ENCODE data around the gene CHMP6.
A peak's percentile ranks its signal among the peaks of the same experiment; 100 is the strongest.

The CHMP6 gene

GRCh38 chr17:80970762-80971703 is 20.6 kb upstream of the CHMP6 start:
- no peak for DNase-seq (ENCODE audit: low spot score)

GRCh38 chr17:80971704-80972304 is 19.8 kb upstream of the CHMP6 start:
- no peak for DNase-seq (ENCODE audit: low spot score)

DNA sequence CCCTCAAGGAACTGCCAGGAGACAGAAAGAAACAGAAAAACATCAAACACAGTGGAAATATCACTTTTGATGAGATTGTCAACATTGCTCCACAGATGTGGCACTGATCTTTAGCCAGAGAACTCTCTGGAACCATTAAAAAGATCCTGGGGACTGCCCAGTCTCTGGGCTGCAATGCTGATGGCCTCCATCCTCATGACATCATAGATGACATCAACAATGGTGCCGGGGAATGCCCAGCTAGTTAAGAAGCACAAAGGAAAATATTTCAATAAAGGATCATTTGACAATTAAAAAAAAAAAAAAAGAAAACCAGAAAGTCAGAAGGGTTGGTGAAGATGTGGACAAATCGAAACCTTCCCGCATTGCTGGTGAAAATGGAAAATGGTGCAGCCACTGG is 14.9 kb upstream of the CHMP6 start:
- no peak for DNase-seq (ENCODE audit: low spot score)

GRCh38 chr17:80977172-80977571 is 14.5 kb upstream of the CHMP6 start:
- no peak for DNase-seq (ENCODE audit: low spot score)

GRCh38 chr17:80978499-80979497 is 12.8 kb upstream of the CHMP6 start:
- DNase-seq (ENCODE audit: low spot score) = no peak

GRCh38 chr17:80979547-80980378 is 11.9 kb upstream of the CHMP6 start:
- DNase-seq (ENCODE audit: low spot score) = no peak

GRCh38 chr17:80980397-80981061 is 11.1 kb upstream of the CHMP6 start:
- DNase-seq (ENCODE audit: low spot score) = no peak

GRCh38 chr17:80981062-80981902 is 10.4 kb upstream of the CHMP6 start:
- no peak for DNase-seq (ENCODE audit: low spot score)

GRCh38 chr17:80981929-80982425 is 9.7 kb upstream of the CHMP6 start:
- DNase-seq (ENCODE audit: low spot score) = no peak

DNA sequence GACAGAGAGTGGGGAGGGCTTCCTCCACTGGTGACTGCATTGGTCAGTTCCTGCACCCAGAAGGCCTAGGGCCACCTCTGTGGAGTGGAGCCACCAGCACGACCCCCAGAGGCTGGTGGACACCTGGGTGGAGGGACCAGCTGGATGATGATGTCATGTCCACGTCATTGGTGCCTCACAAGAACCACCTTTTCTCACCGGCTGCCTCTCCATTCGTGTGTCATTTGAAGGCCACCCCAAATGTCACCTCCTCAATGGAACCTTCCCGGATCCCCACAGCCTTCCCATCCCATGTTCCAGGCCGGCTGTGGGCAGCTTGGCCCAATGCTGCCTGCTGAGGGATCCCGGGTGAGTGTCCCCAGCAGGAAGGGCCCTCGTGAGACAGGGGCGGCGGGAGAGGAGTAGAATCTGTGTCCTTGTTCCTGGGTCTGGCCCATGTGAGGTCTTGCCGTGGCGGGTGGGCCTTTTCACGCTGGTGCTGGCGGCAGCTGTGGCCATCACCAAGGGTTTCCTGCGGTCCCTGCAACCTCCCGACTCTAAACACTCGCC is 9.1 kb upstream of the CHMP6 start:
- DNase-seq (ENCODE audit: low spot score) = no peak

DNA sequence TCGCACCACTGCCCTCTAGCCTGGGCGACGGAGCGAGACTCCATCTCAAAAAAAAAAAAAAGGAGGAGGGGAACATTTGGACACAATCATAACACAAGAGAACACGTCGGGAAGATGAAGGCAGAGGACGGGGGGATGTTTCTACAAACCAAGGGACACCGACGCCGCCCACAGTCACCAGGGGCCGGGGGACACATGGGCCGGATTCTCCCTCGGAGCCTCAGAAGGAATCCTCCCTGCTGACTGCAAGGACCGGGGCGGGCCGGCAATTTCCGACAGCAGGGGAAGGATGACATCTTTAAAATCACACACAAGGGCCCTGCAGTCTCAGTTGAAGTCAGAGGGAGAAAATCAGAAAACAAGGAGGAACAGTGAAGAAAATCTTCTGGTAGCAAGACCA is 8.1 kb upstream of the CHMP6 start:
- no peak for DNase-seq (ENCODE audit: low spot score)

DNA sequence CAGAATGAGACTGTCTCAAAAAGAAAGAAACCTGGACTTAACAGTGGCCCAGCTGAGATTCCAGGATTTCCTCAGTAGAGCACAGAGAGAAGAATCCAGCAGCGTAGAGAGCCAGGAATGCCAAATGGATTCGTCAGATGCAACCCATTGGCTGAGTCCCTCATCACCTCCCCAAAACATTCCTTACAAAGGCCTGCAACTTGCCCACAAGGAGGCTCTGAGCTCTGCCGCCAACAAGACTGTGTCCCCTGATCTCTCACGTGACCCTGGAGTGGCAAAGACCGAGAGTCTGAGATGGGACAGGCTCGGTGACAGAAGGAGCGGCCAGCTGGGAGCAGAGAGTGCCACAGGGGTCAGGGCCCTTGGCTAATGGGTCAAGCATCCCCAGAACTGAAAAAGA is 6.9 kb upstream of the CHMP6 start:
- DNase-seq (ENCODE audit: low spot score) = peak; percentile 55

GRCh38 chr17:80986046-80986445 is 5.6 kb upstream of the CHMP6 start:
- no peak for DNase-seq (ENCODE audit: low spot score)

DNA sequence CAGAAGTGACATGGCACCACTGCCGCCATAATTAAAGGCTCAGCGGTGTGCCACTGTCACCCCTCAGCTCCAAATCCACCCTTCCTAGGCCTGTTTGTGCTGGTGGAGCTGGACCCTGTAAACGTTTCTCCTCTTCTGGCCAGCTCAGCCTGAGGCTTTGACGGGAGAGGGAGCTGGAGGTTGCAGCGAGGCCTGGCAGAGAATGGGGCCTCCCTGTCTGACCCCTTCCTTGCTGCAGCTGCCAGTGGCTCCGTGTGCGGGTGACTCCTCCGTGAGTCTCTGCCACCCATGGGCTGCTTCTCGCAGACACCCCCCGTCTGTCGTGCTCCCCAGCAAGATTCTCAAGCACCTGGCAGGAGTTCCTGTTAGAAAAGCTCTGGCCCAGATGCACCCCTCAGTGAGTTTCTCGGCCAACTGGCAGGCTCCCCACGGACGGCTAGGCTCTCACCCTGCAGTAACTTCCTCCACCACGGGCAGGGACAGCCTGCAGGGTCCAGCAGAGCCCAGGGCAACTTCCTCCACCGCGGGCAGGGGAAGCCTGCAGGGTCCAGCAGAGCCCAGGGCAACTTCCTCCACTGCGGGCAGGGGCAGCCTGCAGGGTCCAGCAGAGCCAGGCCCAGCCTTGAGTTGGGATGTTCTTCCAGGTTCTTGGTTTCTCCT is 4.7 kb upstream of the CHMP6 start:
- peak; percentile 69 for DNase-seq (ENCODE audit: low spot score)

DNA sequence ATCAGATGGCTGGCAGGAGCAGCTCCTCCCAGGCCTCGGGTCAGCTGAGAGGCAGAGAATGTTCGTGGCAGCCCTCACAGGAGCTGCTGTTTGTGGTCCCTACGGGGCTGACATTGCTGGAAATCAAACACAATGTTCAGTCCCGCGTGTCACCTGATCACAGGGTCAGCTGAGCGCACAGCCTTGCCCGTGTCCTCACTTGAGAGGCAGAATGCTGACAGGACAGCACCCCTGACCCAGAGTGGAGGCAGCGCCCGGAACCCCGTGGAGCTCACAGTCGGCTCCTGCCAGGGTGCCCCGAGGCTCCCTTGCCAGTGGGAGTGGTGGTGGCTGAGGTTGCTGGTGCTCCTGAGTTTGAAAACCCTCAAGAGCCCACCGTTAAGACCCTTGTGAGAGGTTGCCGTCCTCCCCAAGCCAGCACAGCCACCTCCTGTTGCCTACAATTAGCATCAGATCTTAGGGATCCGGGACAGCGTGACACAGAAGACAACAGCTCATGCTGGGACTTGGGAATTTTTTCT is 3.6 kb upstream of the CHMP6 start:
- DNase-seq (ENCODE audit: low spot score) = no peak

GRCh38 chr17:80989586-80989913 is 2.1 kb upstream of the CHMP6 start:
- no peak for DNase-seq (ENCODE audit: low spot score)

DNA sequence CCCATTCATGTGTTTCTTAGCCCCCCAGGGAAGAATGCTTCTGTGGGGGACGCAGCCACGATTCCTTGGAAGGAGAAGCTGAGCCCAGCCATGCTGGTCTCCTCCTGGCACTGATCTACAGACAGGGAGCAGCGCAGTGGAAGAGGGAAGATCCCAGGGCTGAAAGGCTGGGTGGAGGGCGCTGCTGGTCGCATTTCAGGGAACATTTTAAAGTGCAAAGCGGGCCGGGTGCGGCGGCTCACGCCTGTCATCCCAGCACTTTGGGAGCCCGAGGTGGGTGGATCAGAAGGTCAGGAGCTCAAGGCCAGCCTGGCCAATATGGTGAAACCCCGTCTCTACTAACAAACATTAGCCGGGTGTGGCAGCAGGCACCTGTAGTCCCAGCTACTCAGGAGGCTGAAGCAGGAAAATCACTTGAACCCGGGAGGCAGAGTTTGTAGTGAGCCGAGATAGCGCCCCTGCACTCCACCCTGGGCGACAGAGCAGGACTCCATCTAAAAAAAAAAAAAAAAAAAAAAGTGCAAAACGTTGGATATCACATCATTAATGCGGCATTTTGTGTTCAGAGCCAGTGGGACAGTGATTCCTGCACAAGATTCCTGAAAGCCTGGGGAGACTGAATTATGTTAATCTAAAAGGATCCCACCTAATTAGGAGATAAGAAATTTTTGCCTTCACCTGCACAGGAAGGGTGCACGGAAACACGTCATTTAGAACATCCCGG is 558 bp upstream of the CHMP6 start:
- no peak for DNase-seq (ENCODE audit: low spot score)
